Spleen (tissue), 11 donors: Measurements from ENCODE around the gene MGA. TPM values are rescaled to one million over a fixed set of nuclear protein-coding genes. Genes with fewer than 3 reads are reported as not detected.

Experiments
- DNase-seq: peaks from one replicate; pipeline ENCODE4 v3.0.0-alpha.2; 2020
- H3K27ac ChIP-seq, 8 donors: fragments of 200-600 bp; sonication (generic) in 7 of 8; 1 replicate in 4 of 8; 2 replicates in 4 of 8; pipeline versions ENCODE4 v1.5.0 to v1.8.0; 2016 to 2021; ENCODE audit warnings: inconsistent platforms in 4 of 8, mild to moderate bottlenecking in 4 of 8, moderate library complexity in 1 of 8
- H3K27me3 ChIP-seq, 7 donors: fragments of 200-600 bp; sonication (generic) in 6 of 7; replicated peaks in 1 of 7; 1 replicate in 4 of 7; 2 replicates in 3 of 7; pipeline versions ENCODE4 v1.5.0 to v1.8.0; 2016 to 2021; ENCODE audit warnings: inconsistent platforms in 3 of 7, mild to moderate bottlenecking in 1 of 7
- H3K36me3 ChIP-seq, 6 donors: fragments of 200-600 bp; sonication (generic) in 5 of 6; 1 replicate in 4 of 6; 2 replicates in 2 of 6; pipeline versions ENCODE4 v1.5.0 to v1.8.0; 2016 to 2021; ENCODE audit warnings: inconsistent platforms in 2 of 6
- H3K4me1 ChIP-seq, 6 donors: fragments of 200-600 bp; sonication (generic) in 5 of 6; 1 replicate in 3 of 6; 2 replicates in 3 of 6; pipeline versions ENCODE4 v1.5.0 to v1.8.0; 2016 to 2021; ENCODE audit warnings: inconsistent platforms in 3 of 6
- H3K4me3 ChIP-seq, 8 donors: fragments of 200-600 bp; sonication (generic) in 7 of 8; 1 replicate in 4 of 8; 2 replicates in 4 of 8; pipeline versions ENCODE4 v1.5.0 to v1.8.0; 2016 to 2021; ENCODE audit warnings: inconsistent platforms in 4 of 8, mild to moderate bottlenecking in 4 of 8, moderate library complexity in 2 of 8
- H3K9me3 ChIP-seq, 8 donors: fragments of 200-600 bp; sonication (generic) in 7 of 8; 1 replicate in 4 of 8; 2 replicates in 4 of 8; pipeline versions ENCODE4 v1.5.0 to v1.8.0; 2016 to 2021; ENCODE audit warnings: inconsistent platforms in 4 of 8
- POLR2A ChIP-seq, 3 donors: fragments of 450-650 bp; IDR thresholded peaks; one replicate each; pipeline ENCODE4 v1.5.1; 2017; ENCODE audit warnings: antibody characterized with exemption in 3 of 3, mild to moderate bottlenecking in 1 of 3
- POLR2AphosphoS5 ChIP-seq, 3 donors: sonication (generic); formaldehyde crosslinking; IDR thresholded peaks; one replicate each; pipeline ENCODE4 v1.5.1; 2017; ENCODE audit warnings: antibody characterized with exemption in 3 of 3
- WGBS, 5 donors: extraction: QIAGEN DNeasy Blood & Tissue Kit in 3 of 5; methylation state at CpG; one replicate each; pipeline versions ENCODE4 v1.1.5 to v1.1.7; 2013 to 2018; 5-methylcytosine and 5-hydroxymethylcytosine counted together
- intact Hi-C: fragments of 100-400 bp; cut with DNase I; formaldehyde crosslinking; loops from one replicate; pipeline ENCODE4 v1.15.0; 2023; ENCODE audit warnings: low total_unique reads
- polyA plus RNA-seq, 3 donors: library from polyadenylated mRNA; stranded (reverse); fragments of 200-250 nt; gene quantifications; one replicate each; pipeline ENCODE4 v1.2.1, GENCODE V29; 2013
- total RNA-seq, 7 donors: library from RNA; depleted of rRNA in 3 of 7; stranded (reverse); fragments of >200 nt in 3 of 7; fragmentation: NEBNext Ultra II Directional in 4 of 7; extraction: Animal tissue kit (Norgen Biotek cat#: 25700) in 4 of 7; gene quantifications; one replicate each; pipeline versions ENCODE4 v1.1.0 to v1.2.1, GENCODE V29; 2016 to 2021
- TF ChIP-seq, protein P1 (sequence below), 11 experiments: fragments of 200-600 bp in 7 of 11; fragments of 450-650 bp in 4 of 11; sonication (generic) in 4 of 11; IDR thresholded peaks in 8 of 11; conservative IDR thresholded peaks in 3 of 11; 1 replicate in 7 of 11; 2 replicates in 4 of 11; pipeline versions ENCODE4 v1.4.0 to v1.8.0; 2016 to 2021; ENCODE audit warnings: antibody characterized with exemption in 11 of 11, inconsistent platforms in 4 of 11, mild to moderate bottlenecking in 1 of 11
- donor health status: healthy with polysubstance abuse.
- donor health status: DM: no; HTN: no; CAD: no; lungs with moderate emphysema.
- donor health status: DM: no; HTN: no; CAD: no.
- donor health status: Bipolar disorder and iron deficiency.
- donor health status: healthy.
- donor health status: DM: no; HTN: no; CAD: no.
- donor health status: DM: yes; HTN: yes; CAD: no.

The MGA gene
- total and polyA plus RNA-seq, 10 donors: 2.7 to 67.7 (median 51.7) TPM

DNA sequence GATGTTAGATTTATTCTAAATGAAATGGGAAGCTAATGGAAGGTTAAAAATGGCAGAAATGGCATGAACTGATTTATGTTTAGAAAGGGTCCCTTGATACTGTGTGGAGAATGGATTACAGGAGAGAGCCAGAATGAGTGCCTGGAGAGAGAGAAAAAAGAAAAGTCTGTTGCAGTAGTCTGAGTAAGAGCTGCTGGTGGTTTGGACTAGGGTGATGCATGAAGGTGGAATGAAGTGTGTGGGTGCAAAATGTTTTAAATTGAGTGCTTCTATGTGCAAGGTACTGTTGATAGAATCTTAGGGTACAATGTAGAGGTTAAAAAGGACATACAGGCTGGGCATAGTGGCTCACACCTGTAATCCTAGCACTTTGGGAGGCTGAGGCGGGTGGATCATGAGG is 11.4 kb upstream of the MGA start:
- intact Hi-C loops: no loop called here

DNA sequence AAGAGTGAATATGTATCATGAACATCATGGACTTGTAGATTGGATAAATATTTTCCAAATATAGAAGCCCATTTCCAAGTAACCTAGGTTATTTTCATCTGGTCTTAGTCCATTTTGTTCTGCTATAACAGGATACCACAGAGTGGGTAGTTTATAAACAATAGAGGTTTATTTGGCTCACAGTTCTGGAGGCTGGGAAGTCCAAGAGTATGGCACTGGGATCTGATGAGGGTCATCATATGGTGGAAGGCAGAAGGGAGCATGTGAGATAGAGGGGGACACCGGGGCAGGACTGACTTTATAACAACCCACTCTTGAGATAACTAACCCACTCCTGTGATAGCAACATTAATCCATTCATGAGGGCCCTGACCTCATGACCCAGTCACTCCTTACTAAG is 9.4 kb upstream of the MGA start:
- H3K27me3 ChIP-seq: no peaks in the 10 kb centered on the region
- peaks cover 0 to 13% (median 5%) of the 10 kb centered on the region in 8 donors for H3K9me3 ChIP-seq

More for the DNA sequence above, 11.4 kb upstream of the MGA start:
- WGBS, 5 donors: 81 to 100% (median 90%) methylated on average over 1 of the region's 1 CpG
- H3K27ac ChIP-seq: no peak overlapping the region
- DNase-seq: no peak
- no peak overlapping the region for H3K4me3 ChIP-seq
- H3K36me3 ChIP-seq: peaks cover 0 to 6% (median 0%) of the 10 kb centered on the region in 6 donors
- TF ChIP-seq POLR2AphosphoS5 (IDR thresholded peaks at IDR 0.05) (no peak), POLR2A (IDR thresholded peaks at IDR 0.05) (no peak)
- TF ChIP-seq, protein P1, sequence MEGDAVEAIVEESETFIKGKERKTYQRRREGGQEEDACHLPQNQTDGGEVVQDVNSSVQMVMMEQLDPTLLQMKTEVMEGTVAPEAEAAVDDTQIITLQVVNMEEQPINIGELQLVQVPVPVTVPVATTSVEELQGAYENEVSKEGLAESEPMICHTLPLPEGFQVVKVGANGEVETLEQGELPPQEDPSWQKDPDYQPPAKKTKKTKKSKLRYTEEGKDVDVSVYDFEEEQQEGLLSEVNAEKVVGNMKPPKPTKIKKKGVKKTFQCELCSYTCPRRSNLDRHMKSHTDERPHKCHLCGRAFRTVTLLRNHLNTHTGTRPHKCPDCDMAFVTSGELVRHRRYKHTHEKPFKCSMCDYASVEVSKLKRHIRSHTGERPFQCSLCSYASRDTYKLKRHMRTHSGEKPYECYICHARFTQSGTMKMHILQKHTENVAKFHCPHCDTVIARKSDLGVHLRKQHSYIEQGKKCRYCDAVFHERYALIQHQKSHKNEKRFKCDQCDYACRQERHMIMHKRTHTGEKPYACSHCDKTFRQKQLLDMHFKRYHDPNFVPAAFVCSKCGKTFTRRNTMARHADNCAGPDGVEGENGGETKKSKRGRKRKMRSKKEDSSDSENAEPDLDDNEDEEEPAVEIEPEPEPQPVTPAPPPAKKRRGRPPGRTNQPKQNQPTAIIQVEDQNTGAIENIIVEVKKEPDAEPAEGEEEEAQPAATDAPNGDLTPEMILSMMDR (IDR thresholded peaks at IDR 0.05 in 8 of 11, conservative IDR thresholded peaks at IDR 0.05 in 3 of 11): no peak
- peaks cover 0 to 13% (median 5%) of the 10 kb centered on the region in 8 donors for H3K9me3 ChIP-seq
- peaks cover 0 to 15% (median 0%) of the 10 kb centered on the region in 6 donors for H3K4me1 ChIP-seq
- H3K27me3 ChIP-seq: no peaks in the 10 kb centered on the region

DNA sequence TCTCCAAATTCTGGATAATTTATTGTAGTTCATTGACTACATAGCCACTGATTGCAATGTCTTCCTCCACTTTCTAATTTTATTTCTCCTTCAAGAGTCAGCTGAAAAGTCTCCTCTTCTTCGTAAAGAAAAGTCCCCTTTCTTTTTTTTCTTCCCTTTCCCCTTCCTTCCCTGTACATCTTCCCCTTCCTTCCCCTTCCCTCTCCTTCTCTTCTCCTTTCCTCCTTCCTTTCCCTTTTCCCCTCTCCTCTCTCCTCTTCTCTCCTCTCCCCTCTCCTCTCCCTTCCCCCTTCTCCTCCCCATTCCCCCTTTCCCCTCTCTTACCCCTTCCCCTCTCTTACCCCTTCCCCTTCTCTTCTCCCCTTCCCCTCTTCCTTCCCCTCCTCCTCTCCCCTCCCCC is 8.8 kb upstream of the MGA start:
- no peak overlapping the region for H3K4me3 ChIP-seq
- peaks cover 0 to 19% (median 0%) of the 10 kb centered on the region in 6 donors for H3K4me1 ChIP-seq
- H3K27ac ChIP-seq: no peak overlapping the region
- H3K9me3 ChIP-seq: peaks cover 0 to 13% (median 5%) of the 10 kb centered on the region in 8 donors
- no peak for DNase-seq
- intact Hi-C loops: no loop called here
- H3K27me3 ChIP-seq: no peaks in the 10 kb centered on the region
- TF ChIP-seq POLR2AphosphoS5 (IDR thresholded peaks at IDR 0.05): no peak
- TF ChIP-seq POLR2A (IDR thresholded peaks at IDR 0.05): no peak
- TF ChIP-seq, protein P1 (IDR thresholded peaks at IDR 0.05 in 8 of 11, conservative IDR thresholded peaks at IDR 0.05 in 3 of 11): no peak
- WGBS, 5 donors: 54 to 100% (median 76%) methylated on average over 1 of the region's 1 CpG
- H3K36me3 ChIP-seq: peaks cover 0 to 6% (median 0%) of the 10 kb centered on the region in 6 donors

More for the DNA sequence above, 9.4 kb upstream of the MGA start:
- H3K36me3 ChIP-seq: peaks cover 0 to 6% (median 0%) of the 10 kb centered on the region in 6 donors
- DNase-seq: no peak
- no peak overlapping the region for H3K27ac ChIP-seq
- TF ChIP-seq POLR2AphosphoS5 (IDR thresholded peaks at IDR 0.05) (no peak), POLR2A (IDR thresholded peaks at IDR 0.05) (no peak)
- TF ChIP-seq, protein P1 (IDR thresholded peaks at IDR 0.05 in 8 of 11, conservative IDR thresholded peaks at IDR 0.05 in 3 of 11): no peak
- 87 to 100% (median 100%) methylated on average over 1 of the region's 1 CpG for WGBS, 5 donors
- intact Hi-C loops: no loop called here
- H3K4me1 ChIP-seq: peaks cover 0 to 19% (median 0%) of the 10 kb centered on the region in 6 donors
- no peak overlapping the region for H3K4me3 ChIP-seq

DNA sequence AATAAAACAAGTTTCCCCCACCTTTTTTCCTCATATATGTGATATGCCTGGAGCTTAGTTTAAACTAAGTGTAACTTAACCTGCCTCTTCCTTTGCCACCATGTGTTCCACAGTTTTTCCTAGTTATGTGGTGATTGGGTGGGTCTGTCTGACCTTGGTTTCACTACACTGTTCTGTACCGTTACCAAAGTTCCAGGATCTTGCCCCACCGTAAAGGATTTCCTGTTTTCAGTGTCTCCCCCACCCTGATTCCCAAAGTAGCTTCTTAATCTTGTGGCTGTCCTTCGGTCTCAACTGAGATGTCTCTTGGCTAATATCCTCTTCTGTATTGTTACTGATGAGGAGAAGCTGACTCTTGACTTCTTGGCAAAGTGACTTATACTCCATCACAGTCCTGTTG is 6.4 kb upstream of the MGA start:
- no peak for TF ChIP-seq POLR2AphosphoS5 (IDR thresholded peaks at IDR 0.05)
- TF ChIP-seq, protein P1 (IDR thresholded peaks at IDR 0.05 in 8 of 11, conservative IDR thresholded peaks at IDR 0.05 in 3 of 11): no peak
- no peak for TF ChIP-seq POLR2A (IDR thresholded peaks at IDR 0.05)
- intact Hi-C loops: no loop called here
- Histone ChIP-seq H3K27ac (no peak overlapping the region), H3K9me3 (peaks cover 0 to 13% (median 5%) of the 10 kb centered on the region in 8 donors), H3K36me3 (peaks cover 0 to 6% (median 0%) of the 10 kb centered on the region in 6 donors), H3K4me1 (peaks cover 0 to 13% (median 0%) of the 10 kb centered on the region in 6 donors), H3K4me3 (no peak overlapping the region), H3K27me3 (no peaks in the 10 kb centered on the region)
- 24 to 43% (median 32%) methylated on average over 3 of the region's 3 CpGs for whole genome bisulfite sequencing, 5 donors
- DNase-seq: no peak
